HepG2 (cell line): Measurements from ENCODE around the gene ASTN2. TPM values are rescaled to one million over a fixed set of nuclear protein-coding genes. Genes with fewer than 3 reads are reported as not detected.

Experiments used
- ATAC-seq: fragments of 200-7000 bp; cut with Tn5 transposase; 3 replicates; pipeline ENCODE4 v1.9.1; 2020; ENCODE audit warnings: mild to moderate bottlenecking, moderate library complexity
- BruUV-seq: library from RNA; stranded (reverse); fragments of 400-500 nt; replicated peaks from 2 replicates; lab custom pipeline; 2021; lab: Mats Ljungman, UMichigan
- CTCF ChIA-PET: fragments of 300-600 bp; formaldehyde crosslinking; extraction: SDS; loops from one replicate; lab custom pipeline; 2021; ENCODE audit warnings: low total read pairs, inconsistent platforms, low intra/inter-chr PET ratio; lab: Yijun Ruan, JAX
- POLR2A ChIA-PET: fragments of 350-600 bp; sonication (Branson Sonifier 250); formaldehyde crosslinking; loops from one replicate; lab custom pipeline; 2020; ENCODE audit warnings: antibody characterized with exemption, inconsistent platforms; lab: Yijun Ruan, JAX
- DNase-seq: peaks from one replicate; pipeline ENCODE4 v3.0.0-alpha.2; 2015; ENCODE audit warnings: low spot score
- FAIRE-seq: peaks from 3 replicates; lab custom pipeline; 2011; peaks lifted over from hg19 to GRCh38; lab: Jason Lieb, UNC
- H2AFZ ChIP-seq: one replicate; pipeline ENCODE4 v1.6.1; 2011; ENCODE audit warnings: low read length, inconsistent platforms
- H3K27ac ChIP-seq: fragments of 300-600 bp; 3 replicates; pipeline ENCODE4 v1.8.0; 2011; ENCODE audit warnings: mixed run types, mild to moderate bottlenecking, mixed read lengths, low read length, inconsistent platforms; ENCODE audit not compliant: insufficient read depth; ENCODE audit errors: extremely low read length
- H3K27me3 ChIP-seq, 2 experiments: fragments of 200-600 bp in 1 of 2; 2 replicates in 1 of 2; 3 replicates in 1 of 2; pipeline versions ENCODE4 v1.6.0 to v1.8.0; 2011; ENCODE audit warnings: low read length in 2 of 2, mild to moderate bottlenecking in 2 of 2, moderate library complexity in 2 of 2, inconsistent platforms in 1 of 2; ENCODE audit not compliant: insufficient read depth in 2 of 2, control insufficient read depth in 1 of 2
- H3K36me3 ChIP-seq, 2 experiments: fragments of 200-600 bp in 1 of 2; replicated peaks in 1 of 2; 2 replicates in 1 of 2; 3 replicates in 1 of 2; pipeline versions ENCODE4 v1.5.1 to v1.8.0; 2011; ENCODE audit warnings: low read length in 2 of 2, inconsistent platforms in 1 of 2; ENCODE audit not compliant: insufficient read depth in 2 of 2, control insufficient read depth in 1 of 2
- H3K4me1 ChIP-seq: 2 replicates; pipeline ENCODE4 v1.5.1; 2012; ENCODE audit warnings: low read length, inconsistent platforms; ENCODE audit not compliant: insufficient read depth
- H3K4me2 ChIP-seq: 2 replicates; pipeline ENCODE4 v1.6.0; 2011; ENCODE audit warnings: low read depth, low read length, inconsistent platforms
- H3K4me3 ChIP-seq, 3 experiments: fragments of 200-600 bp in 1 of 3; sonication (generic), shearing (Covaris generic) in 1 of 3; replicated peaks in 1 of 3; 2 replicates each; pipeline ENCODE4 v1.5.1; 2011 to 2016; ENCODE audit warnings: low read length in 3 of 3, inconsistent platforms in 2 of 3, low read depth in 2 of 3, mild to moderate bottlenecking in 2 of 3, control low read depth in 1 of 3, mixed read lengths in 1 of 3; ENCODE audit not compliant: insufficient read depth in 1 of 3
- H3K79me2 ChIP-seq: one replicate; pipeline ENCODE4 v1.6.1; 2011; ENCODE audit warnings: low read length, inconsistent platforms; ENCODE audit not compliant: insufficient read depth
- H3K9ac ChIP-seq: 2 replicates; pipeline ENCODE4 v1.6.0; 2011; ENCODE audit warnings: mild to moderate bottlenecking, low read depth, low read length, inconsistent platforms; ENCODE audit not compliant: insufficient read depth
- H3K9me3 ChIP-seq: 2 replicates; pipeline ENCODE4 v1.5.1; 2012; ENCODE audit warnings: mild to moderate bottlenecking, low read length
- H4K20me1 ChIP-seq: 2 replicates; pipeline ENCODE4 v1.6.0; 2011; ENCODE audit warnings: inconsistent platforms, mild to moderate bottlenecking, low read length, moderate library complexity; ENCODE audit not compliant: insufficient read depth
- NR2F2 ChIP-seq: IDR thresholded peaks from 2 replicates; pipeline ENCODE4 v1.6.1; 2012; ENCODE audit warnings: low read depth, inconsistent platforms, borderline replicate concordance
- SALL1 ChIP-seq: sonication (generic); formaldehyde crosslinking; IDR thresholded peaks from 2 replicates; pipeline ENCODE4 v1.8.0; 2022; ENCODE audit warnings: mild to moderate bottlenecking, missing genetic modification reagents
- TFDP2 ChIP-seq: sonication (generic); formaldehyde crosslinking; IDR thresholded peaks from 2 replicates; pipeline ENCODE4 v1.4.0; 2020; ENCODE audit warnings: missing genetic modification reagents
- THAP8 ChIP-seq: sonication (generic); formaldehyde crosslinking; IDR thresholded peaks from 2 replicates; pipeline ENCODE4 v1.5.1; 2020; ENCODE audit warnings: missing genetic modification reagents, mild to moderate bottlenecking, borderline replicate concordance
- ZFAT ChIP-seq: sonication (generic); formaldehyde crosslinking; conservative IDR thresholded peaks from 2 replicates; pipeline ENCODE4 v1.8.1; 2023; ENCODE audit warnings: missing genetic modification reagents, inconsistent platforms
- ZFP1 ChIP-seq: IDR thresholded peaks from 2 replicates; pipeline ENCODE4 v1.6.1; 2016
- ZNF556 ChIP-seq: sonication (generic); formaldehyde crosslinking; IDR thresholded peaks from 2 replicates; pipeline ENCODE4 v1.4.0; 2020; ENCODE audit warnings: mild to moderate bottlenecking, missing genetic modification reagents, borderline replicate concordance
- ZNF639 ChIP-seq: conservative IDR thresholded peaks from 2 replicates; pipeline ENCODE4 v1.6.1; 2018; ENCODE audit warnings: missing genetic modification reagents
- WGBS: methylation state at CpG from one replicate; pipeline ENCODE4 v1.1.6; 2017; ENCODE audit warnings: low lambda C conversion rate; 5-methylcytosine and 5-hydroxymethylcytosine counted together
- in situ Hi-C: cut with HindIII; loops from 2 replicates; pipeline ENCODE4 v1.10.0; 2017; ENCODE audit warnings: low pct_unique_long_range_greater_than_20kb; ENCODE audit not compliant: extremely low pct_ligation_motif_present
- intact Hi-C: fragments of 100-400 bp; cut with micrococcal nuclease; formaldehyde crosslinking; loops from one replicate; pipeline ENCODE4 v1.10.0; 2022; ENCODE audit not compliant: unreplicated experiment
- polyA plus RNA-seq, 8 experiments: library from polyadenylated mRNA; depleted of rRNA in 3 of 8; stranded (reverse) in 7 of 8; unstranded in 1 of 8; fragments of >200 nt; fragmentation: Illumina TruSeq in 4 of 8; extraction: Trizol in 4 of 8; gene quantifications; 2 replicates each; pipeline versions ENCODE4 v1.2.1 to v1.2.3, GENCODE V29; 2011 to 2016; ENCODE audit warnings: low read depth in 4 of 8, missing spikeins in 1 of 8, mixed read lengths in 1 of 8; ENCODE audit not compliant: insufficient read depth in 1 of 8
- total RNA-seq, 5 experiments: library from RNA; depleted of rRNA; stranded (reverse); fragments of >200 nt; fragmentation: Illumina TruSeq; extraction: Trizol; gene quantifications; 2 replicates each; pipeline ENCODE4 v1.2.3, GENCODE V29; 2016; ENCODE audit warnings: low read depth in 1 of 5

ASTN2 gene
- total and polyA plus RNA-seq, 2 of the 13 experiments (the other 11 are each of a cell fraction or from before 2014, with no cell fraction given), result 5.2 to 13.5 TPM

GRCh38 chr9:116721411-116721810, 693.4 kb downstream of the ASTN2 start:
- ChIA-PET POLR2A (no interaction called here), CTCF (no interaction called here)
- Histone ChIP-seq H3K9ac (no peak overlapping the region), H4K20me1 (no peaks in the 10 kb centered on the region), H3K4me1 (no peaks in the 10 kb centered on the region), H3K4me3 (no peak overlapping the region), H3K79me2 (no peaks in the 10 kb centered on the region), H3K36me3 (no peaks in the 10 kb centered on the region), H2AFZ (no peak overlapping the region), H3K4me2 (no peak overlapping the region), H3K27ac (no peak overlapping the region), H3K27me3 (no peaks in the 10 kb centered on the region), H3K9me3 (no peaks in the 10 kb centered on the region)
- no peak for FAIRE-seq
- no TSS peak for BruUV-seq
- DNase-seq, result no peak
- 3% methylated on average over 3 of the region's 3 CpGs for WGBS
- TF ChIP-seq THAP8, result no peak
- intact Hi-C loops (no loop called here), in situ Hi-C loops (no loop called here)
- ATAC-seq, result no peak

- TF ChIP-seq ZNF556 (CRISPR knock-in tag) (no peak), NR2F2 (no peak), TFDP2 (CRISPR knock-in tag) (no peak), SALL1 (CRISPR knock-in tag) (no peak), ZFP1 (no peak), ZFAT (CRISPR knock-in tag) (no peak), ZNF639 (CRISPR knock-in tag) (no peak)
- no peaks in the 10 kb centered on the region for H4K20me1 ChIP-seq
- in situ Hi-C loops, result no loop called here
- no peaks in the 10 kb centered on the region for H3K27me3 ChIP-seq
- CTCF ChIA-PET, result no interaction called here
- H3K4me3 ChIP-seq, result no peak overlapping the region
- no peaks in the 10 kb centered on the region for H3K79me2 ChIP-seq
- no peak overlapping the region for H3K9ac ChIP-seq
- no peak for ATAC-seq
- no peaks in the 10 kb centered on the region for H3K36me3 ChIP-seq
- H3K4me1 ChIP-seq, result no peaks in the 10 kb centered on the region
- no peak overlapping the region for H2AFZ ChIP-seq
- FAIRE-seq, result no peak
- intact Hi-C loops, result no loop called here
- no peaks in the 10 kb centered on the region for H3K9me3 ChIP-seq
- WGBS, result 2% methylated on average over 2 of the region's 2 CpGs
- no peak for DNase-seq
- no peak overlapping the region for H3K4me2 ChIP-seq
- H3K27ac ChIP-seq, result no peak overlapping the region
- POLR2A ChIA-PET, result no interaction called here
- BruUV-seq, result no TSS peak
Observed at GRCh38 chr9:116720111-116720510, 694.7 kb downstream of the ASTN2 start.
